HG03045 (cell line): ENCODE results near the gene PDK2.

Experiments
- ATAC-seq: cut with Tn5 transposase; IDR thresholded peaks from one replicate; pipeline ENCODE4 v1.9.1; 2021; ENCODE audit warnings: mild to moderate bottlenecking, moderate library complexity; ENCODE audit not compliant: unreplicated experiment

PDK2 gene

DNA sequence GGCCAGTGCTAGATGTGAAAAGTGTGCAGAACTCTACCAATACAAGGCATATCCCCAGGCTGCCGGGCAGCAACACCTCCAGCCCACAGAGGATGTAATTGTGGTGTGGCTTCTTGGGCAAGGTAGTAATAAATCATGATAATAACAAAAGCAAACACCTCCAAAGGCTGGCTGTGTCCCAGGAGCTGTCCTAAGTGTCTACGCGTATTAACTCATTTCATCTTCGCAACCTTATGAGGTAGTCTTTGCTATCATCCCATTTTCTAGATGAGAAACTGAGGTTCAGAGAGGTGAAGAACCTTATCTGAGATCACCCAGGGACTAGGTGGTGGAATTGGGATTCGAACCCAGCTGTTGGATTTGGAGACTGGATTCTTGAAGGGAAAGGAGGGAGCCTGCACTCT, 5.3 kb downstream of the PDK2 start:
- ATAC-seq, result no peak

DNA sequence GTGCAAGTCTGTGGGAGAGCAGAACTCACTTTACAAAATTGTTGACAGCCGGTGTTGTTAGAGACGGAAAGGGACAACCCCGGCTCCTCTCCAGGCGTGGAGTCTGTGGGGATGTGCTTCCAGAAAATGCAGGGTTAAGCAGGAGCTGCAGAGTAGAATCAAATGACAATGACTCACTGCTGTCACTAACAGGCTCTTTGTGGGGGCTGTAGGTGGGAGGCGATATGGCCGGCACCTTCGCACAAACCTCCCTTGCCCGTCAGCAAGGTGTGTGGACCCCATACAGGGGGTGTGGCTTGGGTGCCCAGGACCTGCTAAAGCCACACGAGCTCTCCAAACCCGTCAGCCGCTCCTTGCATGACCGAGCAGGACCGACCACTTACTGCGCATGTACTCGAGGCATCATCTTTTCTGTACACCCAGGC, 5.8 kb downstream of the PDK2 start:
- ATAC-seq, result no peak

DNA sequence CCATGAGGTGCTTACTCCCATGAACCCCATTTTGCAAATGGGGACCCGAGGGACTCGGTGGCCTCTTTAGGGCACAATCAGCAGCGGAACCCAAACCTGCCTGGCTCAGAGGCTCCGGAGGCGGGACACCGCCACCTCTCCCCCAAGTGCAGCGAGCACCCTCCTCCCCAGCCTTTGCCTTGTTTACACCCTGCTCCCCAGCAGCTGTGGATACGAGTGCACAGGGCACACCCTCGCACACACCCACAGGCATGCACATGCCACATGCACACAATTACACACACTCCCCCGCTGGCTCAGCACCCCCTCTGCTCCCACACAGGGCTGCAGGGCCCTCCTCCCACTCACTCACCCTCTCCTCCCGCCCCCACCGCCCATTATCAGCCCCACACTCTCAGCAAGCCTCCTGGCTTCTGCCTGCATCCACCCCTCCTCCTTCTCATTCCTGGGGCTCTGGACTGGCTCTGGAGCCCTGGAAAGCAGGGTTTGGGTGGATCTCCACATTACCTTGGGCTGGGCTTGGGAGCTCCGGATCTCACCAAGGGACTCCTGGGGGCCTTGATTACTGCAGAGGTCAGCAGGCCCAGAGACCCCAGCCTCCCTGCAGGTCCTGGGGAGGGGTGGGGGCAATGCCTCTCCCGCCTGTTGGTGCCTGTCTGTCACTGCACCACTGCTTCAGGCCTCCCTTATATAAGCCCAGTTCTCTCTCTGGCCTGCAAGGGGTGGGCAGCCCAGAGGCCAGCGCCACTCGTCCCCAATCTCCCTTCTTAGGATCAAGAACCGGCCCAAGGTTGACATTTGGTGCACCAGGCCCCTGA, 6.4 kb downstream of the PDK2 start:
- no peak for ATAC-seq

DNA sequence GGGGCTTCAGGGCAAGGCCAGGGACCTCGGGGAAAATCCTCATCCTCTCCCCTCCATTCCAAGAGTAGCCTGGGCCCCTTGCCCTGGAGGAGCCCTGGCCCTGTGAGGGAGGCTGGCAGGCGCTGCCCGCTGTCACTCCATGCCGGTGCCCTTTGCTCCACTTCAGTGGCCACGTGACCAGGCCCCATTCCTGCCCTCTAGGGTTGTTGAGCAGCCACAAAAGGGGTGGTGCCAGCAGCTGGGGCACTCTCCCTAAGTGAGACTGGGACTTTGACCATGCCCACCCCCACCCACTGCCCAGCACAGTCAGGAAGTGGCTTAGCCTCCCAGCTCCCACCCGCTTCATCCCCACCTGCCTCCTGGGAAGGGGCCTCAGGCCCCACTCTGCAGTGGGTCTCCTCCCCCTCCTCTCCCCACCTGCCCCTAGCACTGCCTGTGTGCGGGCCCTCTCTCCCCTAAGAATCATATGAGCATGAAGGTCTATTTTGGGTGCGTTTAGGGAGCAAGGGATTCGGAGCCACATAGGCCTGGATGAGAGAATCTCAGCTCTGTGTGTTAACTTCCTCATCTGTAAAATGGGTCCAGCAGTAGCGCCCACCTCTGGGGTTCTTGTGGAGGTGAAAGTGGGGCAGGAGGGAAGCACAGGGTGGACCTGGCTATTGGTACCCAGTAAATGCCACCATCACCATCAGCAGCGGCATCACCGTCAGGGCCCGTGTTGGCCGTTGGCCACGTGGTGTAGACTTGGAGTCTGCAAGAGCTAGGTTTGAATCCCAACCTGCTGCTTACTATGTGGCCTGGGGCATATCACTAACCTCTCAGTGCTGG, 7.2 kb downstream of the PDK2 start:
- no peak for ATAC-seq

DNA sequence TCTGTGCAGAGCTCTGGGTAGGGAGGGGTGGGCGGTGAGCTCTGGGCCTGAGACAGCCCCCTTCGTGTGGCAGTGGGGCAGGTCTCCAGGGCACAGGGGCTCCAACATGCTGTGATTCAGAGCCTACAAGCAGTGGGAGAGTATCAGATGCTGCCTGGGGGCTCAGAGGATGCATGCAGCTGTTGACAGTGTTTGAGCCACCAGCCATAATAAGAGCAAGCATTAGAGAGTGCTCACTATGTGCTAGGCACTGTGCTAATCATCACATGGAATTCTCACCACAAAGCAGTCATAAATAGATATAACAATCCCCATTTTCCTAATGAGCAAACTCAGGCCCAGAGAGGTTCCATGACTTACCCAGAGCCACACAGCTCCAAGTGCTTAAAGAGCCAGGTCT, 8.1 kb downstream of the PDK2 start:
- no peak for ATAC-seq

DNA sequence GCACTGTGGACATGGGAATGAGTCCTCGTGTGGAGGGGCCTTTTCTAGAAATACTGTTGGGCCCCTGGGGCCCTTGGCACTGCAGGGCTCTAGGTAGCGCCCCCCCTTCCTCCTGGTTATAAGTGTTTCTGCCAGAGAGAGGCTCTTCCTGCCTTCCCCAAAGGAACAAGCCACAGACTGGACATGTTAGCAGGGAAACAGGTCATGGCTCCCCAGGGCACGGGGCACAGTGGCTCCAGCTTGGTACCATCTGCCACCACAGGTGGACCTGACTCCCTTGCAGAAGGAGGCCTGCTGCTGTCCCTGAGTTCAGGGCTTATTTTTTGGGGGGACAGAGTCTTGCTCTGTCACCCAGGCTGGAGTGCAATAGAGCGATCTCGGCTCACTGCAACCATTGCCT, 8.8 kb downstream of the PDK2 start:
- ATAC-seq, result no peak

DNA sequence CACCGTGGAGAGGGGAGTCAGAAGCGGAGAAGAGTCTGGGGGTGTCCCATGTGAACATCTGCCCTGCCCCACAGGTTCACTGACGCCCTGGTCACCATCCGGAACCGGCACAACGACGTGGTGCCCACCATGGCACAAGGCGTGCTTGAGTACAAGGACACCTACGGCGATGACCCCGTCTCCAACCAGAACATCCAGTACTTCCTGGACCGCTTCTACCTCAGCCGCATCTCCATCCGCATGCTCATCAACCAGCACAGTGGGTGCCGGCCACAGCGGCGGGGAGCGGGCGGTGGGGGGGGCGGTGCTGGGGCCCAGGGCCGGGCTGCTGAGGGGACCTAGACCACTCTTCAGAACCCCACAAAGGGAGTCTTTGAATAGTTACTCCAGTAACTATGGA, 10.7 kb downstream of the PDK2 start:
- no peak for ATAC-seq

DNA sequence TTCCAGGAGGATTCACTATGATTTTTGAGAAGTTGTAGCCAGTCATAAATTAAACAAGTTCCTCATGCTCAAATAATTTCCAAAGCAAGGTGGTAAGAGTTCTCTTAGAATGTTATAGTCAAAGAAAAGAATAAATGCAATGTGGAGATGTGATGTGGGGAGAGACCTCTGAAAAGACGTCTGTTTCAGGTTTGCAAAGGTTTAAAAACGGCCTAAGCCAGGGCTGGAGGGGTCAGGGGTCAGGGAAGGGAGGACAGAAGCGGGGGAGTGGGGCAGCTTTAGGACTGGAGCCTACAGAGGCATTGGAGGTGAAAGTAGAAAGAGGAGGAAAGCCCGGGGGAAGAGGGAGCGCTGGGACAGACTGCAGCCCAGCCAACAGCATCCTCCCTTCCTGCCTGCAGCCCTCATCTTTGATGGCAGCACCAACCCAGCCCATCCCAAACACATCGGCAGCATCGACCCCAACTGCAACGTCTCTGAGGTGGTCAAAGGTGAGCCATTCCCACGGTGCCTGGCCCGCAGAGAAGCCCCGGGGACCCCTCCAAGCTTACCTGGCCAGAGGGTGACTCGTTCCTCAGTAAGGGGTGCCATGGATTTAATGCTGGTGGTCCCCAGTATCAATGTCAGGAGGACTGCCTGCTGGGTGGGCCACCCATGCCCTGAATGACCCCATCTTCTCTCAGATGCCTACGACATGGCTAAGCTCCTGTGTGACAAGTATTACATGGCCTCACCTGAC, 11.4 kb downstream of the PDK2 start:
- ATAC-seq, result no peak

DNA sequence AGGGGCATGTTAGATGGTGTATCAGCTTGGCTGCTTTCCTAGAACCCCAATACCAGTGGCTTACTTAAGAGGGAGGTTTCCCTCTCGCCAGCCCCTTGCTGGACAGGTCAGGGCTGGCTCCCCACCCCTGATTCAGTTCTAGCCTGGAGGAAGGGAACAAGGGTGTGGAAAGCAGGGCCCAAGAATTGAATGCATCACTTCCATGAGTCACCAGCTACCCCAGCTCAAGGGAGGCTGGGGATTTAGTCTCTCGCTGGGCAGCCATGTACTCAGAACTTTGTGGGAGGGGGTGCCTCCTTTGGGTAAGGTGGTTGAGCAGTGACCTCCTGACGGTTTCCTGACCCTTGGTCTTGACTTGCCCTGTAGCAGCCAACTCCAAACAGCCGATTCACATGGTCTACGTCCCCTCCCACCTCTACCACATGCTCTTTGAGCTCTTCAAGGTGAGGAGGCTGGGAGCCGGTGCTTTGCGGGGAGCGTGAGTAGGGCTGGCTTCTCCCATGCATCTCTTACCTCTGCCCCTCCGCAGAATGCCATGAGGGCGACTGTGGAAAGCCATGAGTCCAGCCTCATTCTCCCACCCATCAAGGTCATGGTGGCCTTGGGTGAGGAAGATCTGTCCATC, 12.8 kb downstream of the PDK2 start:
- ATAC-seq, result no peak

DNA sequence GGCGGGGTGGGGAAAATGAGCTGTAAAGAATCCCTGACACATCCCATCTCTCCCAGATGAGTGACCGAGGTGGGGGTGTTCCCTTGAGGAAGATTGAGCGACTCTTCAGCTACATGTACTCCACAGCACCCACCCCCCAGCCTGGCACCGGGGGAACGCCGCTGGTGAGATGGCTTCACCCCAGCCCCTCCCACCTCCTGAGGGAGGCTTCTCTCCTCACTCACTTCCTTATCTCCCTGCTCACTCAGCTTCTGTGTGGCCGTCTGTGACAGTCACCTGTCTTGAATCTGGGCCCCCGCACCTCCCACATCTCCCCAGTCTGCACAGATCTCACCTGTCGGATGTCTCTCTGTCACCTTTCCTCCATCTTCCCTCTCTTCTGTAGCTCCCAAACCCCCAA, 13.4 kb downstream of the PDK2 start:
- ATAC-seq, result no peak

DNA sequence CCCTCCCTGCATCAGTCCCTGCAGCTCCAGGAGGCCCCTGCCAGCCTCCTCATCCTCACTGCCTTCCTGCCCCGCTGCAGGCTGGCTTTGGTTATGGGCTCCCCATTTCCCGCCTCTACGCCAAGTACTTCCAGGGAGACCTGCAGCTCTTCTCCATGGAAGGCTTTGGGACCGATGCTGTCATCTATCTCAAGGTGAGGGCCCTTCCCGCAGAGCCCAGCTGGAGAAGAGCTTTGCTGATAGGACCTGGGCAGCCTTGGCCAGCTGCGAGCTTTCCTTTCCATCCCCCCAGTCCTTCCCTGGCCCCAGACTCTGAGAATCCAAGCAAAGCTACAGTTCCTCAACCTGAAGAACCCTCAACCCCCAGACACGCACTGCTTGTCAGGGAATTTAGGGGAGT, 14.1 kb downstream of the PDK2 start:
- no peak for ATAC-seq

DNA sequence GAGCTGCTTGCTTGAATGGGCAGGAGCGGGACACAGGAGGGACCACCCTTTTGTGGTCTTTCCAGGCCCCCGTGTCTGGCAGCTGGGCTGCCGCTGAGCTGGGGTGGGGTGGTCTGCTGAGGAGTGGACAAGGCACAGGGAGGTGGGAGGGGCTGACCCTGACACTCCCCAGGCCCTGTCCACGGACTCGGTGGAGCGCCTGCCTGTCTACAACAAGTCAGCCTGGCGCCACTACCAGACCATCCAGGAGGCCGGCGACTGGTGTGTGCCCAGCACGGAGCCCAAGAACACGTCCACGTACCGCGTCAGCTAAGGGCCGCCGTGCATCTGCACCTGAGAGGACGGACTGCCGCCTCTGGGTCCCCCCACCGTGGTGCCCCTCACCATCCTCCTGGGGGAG, 14.6 kb downstream of the PDK2 start:
- no peak for ATAC-seq

DNA sequence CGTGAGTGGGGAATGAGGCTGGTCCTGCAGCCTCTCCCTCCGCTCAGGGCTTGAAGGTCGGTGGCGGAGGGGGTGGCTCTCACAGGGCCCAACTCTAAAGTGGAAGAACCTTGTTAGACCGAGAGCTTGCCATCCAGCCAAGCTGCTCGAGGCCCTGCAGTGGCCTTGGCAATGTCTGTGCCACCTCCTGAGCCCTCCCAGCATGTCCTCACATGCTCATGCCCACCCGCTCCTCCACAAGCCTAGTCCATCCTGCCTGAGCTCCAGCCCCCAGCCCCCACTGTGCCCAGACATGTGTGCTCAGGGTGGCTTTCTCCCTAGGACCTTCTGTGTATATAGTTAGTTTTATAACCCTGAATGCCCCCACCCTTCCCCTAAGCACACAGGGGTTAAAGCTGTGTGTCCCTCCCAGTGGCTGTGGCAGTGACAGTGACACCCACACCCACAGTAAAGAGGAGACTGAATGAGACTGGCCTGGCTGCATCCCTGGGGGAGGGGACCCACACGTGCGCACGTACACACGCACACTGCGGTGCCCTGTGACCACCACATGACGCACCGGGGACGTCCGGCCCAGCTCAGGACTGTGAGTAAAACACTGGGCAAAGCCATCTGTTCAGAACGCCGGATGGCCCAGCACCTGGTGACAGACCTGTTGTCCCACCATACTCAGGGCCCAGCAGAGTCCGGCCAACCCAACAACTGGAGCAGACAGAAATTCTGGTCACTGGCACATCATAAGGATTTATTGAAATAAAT, 15.6 kb downstream of the PDK2 start:
- ATAC-seq, result no peak

DNA sequence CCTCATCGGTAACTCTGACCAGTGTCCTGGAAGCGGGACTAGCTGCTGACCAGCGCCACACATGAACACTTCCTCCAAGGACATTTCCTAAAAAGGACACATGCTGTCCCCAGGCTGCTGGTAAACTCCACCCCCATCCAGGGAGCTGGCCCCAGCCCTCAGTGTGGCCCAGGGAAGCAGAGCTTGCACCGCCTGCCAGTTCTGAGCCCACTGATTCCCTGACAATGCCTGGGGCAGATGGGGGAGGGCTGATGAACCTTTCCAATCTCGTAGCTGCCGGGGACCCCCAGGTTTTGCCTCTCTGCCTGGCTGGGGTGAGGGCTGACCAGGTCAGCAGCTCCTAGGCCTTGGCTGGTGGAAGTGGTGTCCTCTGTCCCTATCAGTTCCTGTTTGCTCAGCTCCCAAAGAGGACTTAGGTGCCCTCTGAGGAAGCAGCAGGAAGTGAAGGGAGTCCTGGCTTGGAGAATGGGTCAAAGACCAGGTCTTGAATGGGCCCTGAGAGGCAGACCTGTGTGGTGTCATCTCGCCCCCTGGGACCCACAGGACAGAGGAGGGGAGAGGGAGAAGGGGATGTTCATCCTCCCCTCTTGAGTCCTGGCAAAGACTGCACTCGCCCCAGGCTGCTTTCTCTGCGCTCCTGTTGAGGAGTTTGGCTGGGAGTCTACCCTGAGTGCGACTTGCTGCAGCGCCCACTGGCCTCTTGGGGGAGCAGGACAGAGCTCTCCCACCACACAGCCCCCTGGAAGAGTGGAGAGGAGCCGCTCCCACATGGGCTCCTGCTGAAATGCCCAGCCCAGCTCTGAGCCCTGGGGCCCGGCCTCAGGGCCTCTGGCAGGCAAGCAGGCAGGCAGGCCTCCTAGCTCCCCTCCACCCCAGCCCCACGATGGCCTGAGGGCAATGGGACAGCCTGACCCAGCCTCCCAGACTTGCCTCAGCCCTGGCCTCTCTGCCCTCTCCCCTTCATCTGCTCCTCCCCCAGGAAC, 16.8 kb downstream of the PDK2 start:
- no peak for ATAC-seq

DNA sequence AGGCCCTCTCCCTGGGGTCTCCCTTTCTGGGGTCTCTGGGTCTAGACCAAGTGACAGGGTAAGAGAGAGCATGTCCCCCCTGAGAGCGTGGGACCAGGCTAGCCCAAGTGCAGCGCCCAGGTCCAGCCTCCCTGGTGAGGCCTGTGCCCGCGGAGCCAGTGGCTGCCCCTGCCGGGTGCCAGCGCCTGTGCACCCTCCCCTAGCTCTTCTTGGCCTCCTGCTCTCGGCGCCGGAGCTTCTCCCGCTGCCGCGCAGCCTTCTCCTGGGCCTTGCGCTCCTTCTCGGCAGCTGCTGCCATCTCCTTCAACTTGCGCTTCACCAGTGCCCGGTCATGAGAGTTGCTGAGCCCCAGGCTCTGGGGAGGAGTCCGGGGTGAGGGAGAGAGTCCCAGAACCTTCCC, 17.5 kb downstream of the PDK2 start:
- no peak for ATAC-seq

DNA sequence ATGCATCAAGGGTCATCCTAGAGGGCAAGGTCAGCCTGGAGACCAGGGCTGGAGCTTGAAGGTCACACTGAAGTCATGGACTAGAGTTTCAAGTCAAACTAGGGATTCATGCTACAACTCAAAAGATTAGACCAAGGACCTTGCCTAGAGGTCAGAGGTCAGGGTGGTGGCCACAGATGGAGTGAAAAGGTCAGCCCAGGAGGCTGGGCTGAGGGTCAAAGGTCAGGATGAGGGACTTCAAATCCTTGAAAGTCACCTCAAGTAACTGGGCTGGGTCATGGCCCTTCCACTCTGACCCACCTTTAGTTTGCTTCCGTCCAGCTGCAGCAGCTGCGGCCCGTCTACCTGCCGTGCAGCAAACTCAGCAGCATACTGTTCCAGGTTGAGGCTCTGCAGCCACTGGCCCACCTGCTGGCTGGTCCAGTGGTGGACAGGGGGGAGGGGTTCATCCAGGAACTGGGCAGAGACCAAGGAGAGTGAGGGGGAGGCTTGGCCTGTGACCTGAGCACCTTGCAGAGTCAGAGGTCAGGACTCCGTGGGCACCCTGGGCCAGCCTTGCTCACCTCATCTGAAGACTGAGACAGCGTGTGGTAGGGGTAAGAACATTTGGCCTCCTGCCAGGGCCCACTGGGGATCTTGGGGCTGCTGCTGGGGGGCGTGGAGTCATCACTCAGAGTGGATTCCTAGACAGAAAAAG, 18.6 kb downstream of the PDK2 start:
- ATAC-seq, result no peak

DNA sequence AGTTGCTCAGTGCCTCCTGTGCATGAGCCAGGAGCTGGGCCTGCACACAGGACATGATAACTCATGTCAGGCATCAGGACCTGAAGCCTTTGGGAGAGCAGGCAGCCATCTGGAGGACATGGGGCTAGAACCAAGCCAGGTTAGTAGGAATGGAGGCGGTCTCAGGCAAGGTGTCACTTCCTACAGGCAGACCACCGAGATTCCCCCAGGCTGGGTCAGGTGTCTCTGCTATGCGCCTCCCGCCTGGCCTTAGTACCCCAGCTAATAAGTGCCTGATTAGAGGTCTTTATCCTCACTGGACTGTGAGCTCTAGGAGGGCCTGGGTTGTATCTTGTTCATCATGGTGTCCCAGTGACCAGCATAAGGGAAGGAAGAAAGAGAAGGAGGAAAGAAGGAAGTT, 19.2 kb downstream of the PDK2 start:
- ATAC-seq, result no peak

DNA sequence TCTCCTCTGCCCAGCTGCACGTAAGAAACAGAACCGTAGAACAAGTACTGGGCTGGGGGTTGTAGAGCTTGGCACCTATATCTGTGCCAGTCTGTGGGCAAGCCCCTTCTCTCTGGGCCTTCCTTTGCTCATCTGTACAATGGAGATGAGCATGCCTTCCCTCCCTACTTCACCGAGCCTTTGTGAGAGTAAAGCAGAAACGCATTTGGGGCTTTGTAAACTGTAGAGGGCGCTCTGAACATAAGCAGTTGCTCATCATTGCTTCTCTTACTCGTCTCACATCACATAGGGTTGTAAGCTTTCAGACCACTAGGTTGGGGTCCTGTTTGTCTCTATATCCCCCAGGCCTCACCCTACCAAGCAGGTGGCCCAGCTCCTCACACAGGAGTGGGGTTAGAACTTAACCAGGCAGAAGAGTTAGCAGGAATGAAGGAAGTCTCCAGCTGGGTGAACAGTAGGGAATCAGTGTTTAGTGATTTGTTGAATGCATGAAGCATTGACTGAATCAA, 19.8 kb downstream of the PDK2 start:
- no peak for ATAC-seq
